Limb (tissue), 2 donors: ENCODE measurements around the gene HTR7.

ENCODE experiments used
- DNase-seq, 2 donors: peaks; one replicate each; pipeline ENCODE4 v3.0.0-alpha.2; 2016; ENCODE audit errors: extremely low spot score in 2 of 2

The HTR7 gene

GRCh38 chr10:90805206-90805605 is 52.6 kb downstream of the HTR7 start:
- DNase-seq, result no peak

DNA sequence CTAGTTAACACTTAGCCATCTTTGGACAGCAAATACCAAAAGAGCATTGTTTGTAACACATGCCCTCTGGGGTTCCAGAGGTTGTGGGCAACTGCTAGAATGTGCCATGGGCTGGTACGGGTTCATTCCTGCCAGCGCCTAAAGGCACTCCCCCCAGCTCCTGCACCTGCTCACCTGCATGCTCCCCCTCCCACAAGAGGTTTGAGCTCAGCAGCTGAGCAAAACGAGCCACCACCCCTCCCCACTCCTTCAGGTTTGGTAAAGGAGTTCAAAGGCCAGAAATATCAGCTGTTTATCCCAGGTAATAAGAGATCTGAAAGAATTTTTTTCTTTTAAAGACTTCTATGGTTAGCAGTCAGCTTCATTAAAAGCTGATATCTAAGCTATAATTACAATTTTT is 53.5 kb downstream of the HTR7 start:
- DNase-seq, result no peak

DNA sequence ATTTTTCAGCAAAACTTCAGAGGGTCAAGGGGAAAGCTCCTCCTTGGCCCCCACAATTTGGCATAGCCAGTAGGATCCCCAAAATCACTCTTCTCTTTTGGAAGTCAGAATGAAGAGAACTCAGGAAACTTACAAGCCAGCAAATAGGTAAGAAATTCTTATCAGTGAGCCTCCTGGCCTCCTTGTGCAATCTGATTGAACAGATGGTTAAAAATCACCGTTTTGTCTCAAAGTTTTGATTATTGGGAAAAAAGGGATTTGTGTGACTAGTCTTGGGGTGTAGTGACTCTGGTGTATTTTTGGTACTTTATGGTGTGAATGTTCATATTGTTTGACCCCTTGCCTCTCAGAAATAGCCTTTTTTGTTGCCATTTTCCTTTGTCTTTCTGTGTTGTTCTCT is 56.2 kb downstream of the HTR7 start:
- no peak for DNase-seq

- no peak for DNase-seq
These were observed 57.5 kb downstream of the HTR7 start for GRCh38 chr10:90800232-90800796.

DNA sequence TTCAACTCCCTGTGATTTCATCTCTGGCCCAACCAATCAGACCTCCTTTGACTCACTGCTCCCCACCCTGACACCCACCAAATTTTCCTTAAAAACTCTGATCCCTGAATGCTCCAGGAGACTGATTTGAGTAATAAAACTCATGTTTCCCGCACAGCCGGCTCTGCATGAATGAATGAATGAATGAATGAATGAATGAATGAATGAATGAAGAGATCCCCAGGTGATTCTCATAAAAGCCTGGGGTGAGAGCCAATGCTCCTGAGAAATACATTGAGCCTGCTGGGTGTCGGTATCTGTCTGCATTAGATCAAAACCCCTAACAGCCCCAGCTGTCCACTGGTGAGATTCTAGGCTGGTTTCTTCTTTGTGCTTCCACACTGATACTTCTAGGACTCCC is 58.7 kb downstream of the HTR7 start:
- DNase-seq, result no peak

GRCh38 chr10:90798482-90798881 is 59.4 kb downstream of the HTR7 start:
- no peak for DNase-seq

- DNase-seq, result no peak
These were observed 67.4 kb downstream of the HTR7 start for GRCh38 chr10:90790422-90790821.

GRCh38 chr10:90788968-90789367 is 68.9 kb downstream of the HTR7 start:
- DNase-seq, result no peak

- no peak for DNase-seq
These were observed 69.7 kb downstream of the HTR7 start for GRCh38 chr10:90788199-90788491.

GRCh38 chr10:90787393-90788198 is 70.2 kb downstream of the HTR7 start:
- peak; percentile 49 to 55 for DNase-seq

DNA sequence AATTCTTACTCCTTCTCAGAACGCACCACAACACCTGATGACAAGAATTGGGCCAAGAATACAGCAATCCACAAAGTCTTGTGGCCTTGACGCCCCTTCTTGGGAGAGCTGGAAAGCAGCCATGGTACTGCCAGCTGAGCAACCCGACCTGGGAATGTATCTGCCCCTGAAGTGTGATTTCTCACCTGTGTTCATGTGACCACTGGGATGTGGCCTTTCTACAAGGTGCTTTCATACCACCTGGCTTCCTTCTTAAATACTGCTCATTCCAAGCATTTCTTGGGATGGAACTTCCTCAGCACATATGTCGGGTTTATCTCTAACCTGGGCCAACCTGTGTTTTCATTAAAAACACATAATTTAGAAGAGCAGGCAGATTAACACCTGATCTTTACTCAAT is 72.1 kb downstream of the HTR7 start:
- no peak for DNase-seq

DNA sequence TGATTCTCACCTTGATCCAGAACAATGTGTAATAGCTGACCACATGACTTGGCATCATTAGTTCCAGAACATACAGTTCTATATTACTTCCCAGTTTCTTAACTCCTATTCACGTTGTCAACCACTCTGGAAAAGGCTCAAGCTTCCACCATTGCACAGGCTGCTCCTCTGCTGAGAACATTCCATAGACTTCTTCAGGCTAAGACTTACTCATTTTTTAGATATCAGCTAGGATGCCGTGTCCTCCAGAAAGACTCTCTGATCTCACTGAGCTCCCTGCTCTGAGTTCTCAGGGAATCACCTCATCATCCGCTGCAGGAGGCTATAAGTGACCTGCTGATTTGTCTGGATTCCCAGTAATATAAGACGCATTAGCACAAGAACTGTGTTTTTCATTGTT is 73.1 kb downstream of the HTR7 start:
- DNase-seq, result no peak

- no peak for DNase-seq
These were observed 77.4 kb downstream of the HTR7 start for GRCh38 chr10:90780488-90780887.

DNA sequence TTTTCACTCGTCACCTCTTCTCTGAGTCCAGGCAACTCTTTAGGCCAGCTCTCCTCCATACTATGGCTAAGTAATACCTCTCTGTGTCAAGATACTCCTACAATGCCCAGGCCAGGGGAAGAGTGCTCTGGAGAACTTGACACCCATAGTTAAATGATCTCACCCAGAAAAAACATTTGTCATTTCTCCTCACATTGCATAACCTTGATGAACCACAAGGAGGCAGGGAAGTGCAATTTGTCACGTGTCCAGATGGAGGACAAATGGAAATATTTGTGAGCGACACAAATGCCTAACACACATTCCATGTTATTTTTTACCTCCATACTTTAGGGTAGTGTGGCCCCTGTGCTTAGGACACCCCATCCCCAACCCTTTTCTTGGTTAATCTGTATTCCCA is 78.3 kb downstream of the HTR7 start:
- no peak for DNase-seq

GRCh38 chr10:90777621-90778020 is 80.2 kb downstream of the HTR7 start:
- no peak for DNase-seq

GRCh38 chr10:90775351-90776028 is 82.3 kb downstream of the HTR7 start:
- DNase-seq, result no peak

- no peak for DNase-seq
These were observed 87.6 kb downstream of the HTR7 start for GRCh38 chr10:90769946-90770841.

GRCh38 chr10:90751107-90751997 is 106.5 kb downstream of the HTR7 start:
- peak in 1 of 2 donors; percentile 4 for DNase-seq

DNA sequence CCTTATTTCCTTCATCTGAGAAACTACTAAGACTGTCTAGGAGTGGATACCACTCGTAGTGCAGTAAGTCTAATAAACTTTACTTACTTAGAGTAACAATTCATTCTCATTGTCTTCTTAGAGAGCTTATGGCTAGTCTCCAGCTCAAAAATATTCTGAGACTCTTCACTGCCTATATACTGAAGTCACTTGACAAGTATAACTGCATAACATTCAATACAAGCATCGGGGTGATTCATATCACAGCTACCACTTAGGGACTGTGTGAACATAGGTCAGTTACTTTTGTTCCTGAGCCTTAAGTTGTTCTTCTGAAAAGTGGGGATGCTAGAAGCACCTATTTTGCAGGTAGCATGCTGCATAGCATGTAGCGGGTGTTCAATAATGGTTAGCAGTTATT is 111.0 kb downstream of the HTR7 start:
- no peak for DNase-seq

GRCh38 chr10:90745565-90745964 is 112.3 kb downstream of the HTR7 start:
- DNase-seq, result no peak

DNA sequence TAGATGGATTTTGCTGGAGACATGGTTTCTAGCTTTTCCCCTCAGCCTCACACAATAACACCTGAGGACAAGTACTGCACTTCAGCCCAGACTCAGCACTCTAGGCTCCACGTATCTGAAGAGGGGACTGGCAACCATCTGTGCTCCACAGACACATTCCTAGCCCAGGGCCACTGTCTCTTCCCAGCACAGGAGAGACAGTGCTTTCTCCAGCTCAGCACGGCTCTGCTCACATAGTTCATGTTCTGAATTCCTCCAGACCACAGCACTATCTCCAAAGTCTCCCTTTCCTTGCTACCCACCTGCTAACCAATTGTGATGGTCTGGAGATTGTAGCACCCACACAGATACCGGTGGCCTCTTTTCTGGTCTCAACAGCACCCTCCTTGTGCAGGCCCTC is 114.5 kb downstream of the HTR7 start:
- no peak for DNase-seq
